GM13976 (cell line): ENCODE data around the gene RFTN1.

Experiments
- DNase-seq: peaks from one replicate; pipeline ENCODE4 v3.0.0; 2012; ENCODE audit warnings: low spot score
- CTCF ChIP-seq: IDR thresholded peaks from 2 replicates; pipeline ENCODE4 v1.5.1; 2012; ENCODE audit warnings: borderline replicate concordance, mild to moderate bottlenecking; ENCODE audit not compliant: insufficient read depth; ENCODE audit errors: extremely low read depth, missing control alignments, control extremely low read depth
- in situ Hi-C: fragments of 300-500 bp; cut with MboI; formaldehyde crosslinking; loops from one replicate; pipeline ENCODE4 v1.12.0; 2022; ENCODE audit warnings: low sequenced_read_pairs, mixed read lengths, inconsistent platforms; ENCODE audit not compliant: unreplicated experiment

Gene RFTN1

GRCh38 chr3:16273867-16274266 is 239.6 kb downstream of the RFTN1 start:
- TF ChIP-seq CTCF: no peak
- no peak for DNase-seq
- in situ Hi-C loops: loop anchor here (10.0 kb wide), 1 partner anchor 281 kb away; no protein-coding TSS in a partner anchor

GRCh38 chr3:16272588-16272987 is 240.9 kb downstream of the RFTN1 start:
- in situ Hi-C loops: loop anchor here (10.0 kb wide), 1 partner anchor 282 kb away; no protein-coding TSS in a partner anchor
- no peak for TF ChIP-seq CTCF
- DNase-seq: no peak

- in situ Hi-C loops: loop anchor here (10.0 kb wide), 1 partner anchor 284 kb away; no protein-coding TSS in a partner anchor
- TF ChIP-seq CTCF: no peak
- DNase-seq: no peak
Observed at GRCh38 chr3:16270855-16271254, 242.6 kb downstream of the RFTN1 start.

- DNase-seq: no peak
- in situ Hi-C loops: no loop called here
- no peak for TF ChIP-seq CTCF
Observed at GRCh38 chr3:16266714-16267113, 246.8 kb downstream of the RFTN1 start.
